Neural cell (in vitro differentiated cells): ENCODE results near the gene KHDRBS2. TPM values are rescaled to one million over a fixed set of nuclear protein-coding genes. Genes with fewer than 3 reads are reported as not detected.
A peak's percentile ranks its signal among the peaks of the same experiment; 100 is the strongest.

Experiments used
- H2AFZ ChIP-seq: fragments of 200-600, 300-800 bp; sonication (generic), shearing (Covaris generic); 2 replicates; pipeline ENCODE4 v1.6.0; 2014; ENCODE audit warnings: low read depth, mild to moderate bottlenecking, antibody characterized with exemption, low read length, moderate library complexity
- H3F3A ChIP-seq: fragments of 200-600 bp; shearing (Covaris generic); 2 replicates; pipeline ENCODE4 v1.6.1; 2016; ENCODE audit warnings: mild to moderate bottlenecking, moderate library complexity, mixed read lengths, antibody characterized with exemption, low read length; ENCODE audit not compliant: insufficient read depth, poor library complexity, severe bottlenecking
- H3K27ac ChIP-seq: fragments of 200-600, 300-800 bp; sonication (generic), shearing (Covaris generic); 2 replicates; pipeline ENCODE4 v1.5.1; 2014; ENCODE audit warnings: mild to moderate bottlenecking, low read length, moderate library complexity
- H3K27me3 ChIP-seq: fragments of 300-800, 200-600 bp; sonication (generic), shearing (Covaris generic); 2 replicates; pipeline ENCODE4 v1.6.0; 2014; ENCODE audit warnings: mild to moderate bottlenecking, low read depth, low read length, moderate library complexity; ENCODE audit not compliant: insufficient read depth
- H3K36me3 ChIP-seq: fragments of 300-800, 200-600 bp; sonication (generic), shearing (Covaris generic); 2 replicates; pipeline ENCODE4 v1.5.1; 2014; ENCODE audit warnings: mild to moderate bottlenecking, antibody characterized with exemption, low read length, moderate library complexity; ENCODE audit not compliant: insufficient read depth
- H3K4me2 ChIP-seq: fragments of 300-800, 200-600 bp; sonication (generic), shearing (Covaris generic); 2 replicates; pipeline ENCODE4 v1.6.0; 2014; ENCODE audit warnings: mild to moderate bottlenecking, low read length
- H3K4me3 ChIP-seq: fragments of 300-800, 200-600 bp; sonication (generic), shearing (Covaris generic); 2 replicates; pipeline ENCODE4 v1.5.1; 2014; ENCODE audit warnings: mild to moderate bottlenecking, low read length, moderate library complexity
- H3K79me2 ChIP-seq: fragments of 200-600 bp; shearing (Covaris generic); replicated peaks from 2 replicates; pipeline ENCODE4 v1.6.0; 2014; ENCODE audit warnings: mild to moderate bottlenecking, low read length, moderate library complexity; ENCODE audit not compliant: insufficient read depth
- H3K9ac ChIP-seq: fragments of 300-800, 200-600 bp; sonication (generic), shearing (Covaris generic); 2 replicates; pipeline ENCODE4 v1.6.1; 2016; ENCODE audit warnings: mild to moderate bottlenecking, low read length, mixed read lengths
- H3K9me2 ChIP-seq: fragments of 200-600 bp; shearing (Covaris generic); 2 replicates; pipeline ENCODE4 v1.6.1; 2016; ENCODE audit warnings: mild to moderate bottlenecking, low read length, mixed read lengths; ENCODE audit not compliant: insufficient read depth
- H3K9me3 ChIP-seq: fragments of 200-600, 300-800 bp; sonication (generic), shearing (Covaris generic); 2 replicates; pipeline ENCODE4 v1.6.1; 2016; ENCODE audit warnings: mild to moderate bottlenecking, mixed run types, low read length, moderate library complexity, mixed read lengths
- H4K20me1 ChIP-seq: fragments of 200-600 bp; shearing (Covaris generic); 2 replicates; pipeline ENCODE4 v1.6.1; 2016; ENCODE audit warnings: mild to moderate bottlenecking, mixed run types; ENCODE audit not compliant: insufficient read depth
- EP300 ChIP-seq: fragments of 450-650 bp; conservative IDR thresholded peaks from 2 replicates; pipeline ENCODE4 v1.6.1; 2014; ENCODE audit warnings: antibody characterized with exemption, mild to moderate bottlenecking, moderate library complexity; ENCODE audit not compliant: poor library complexity, severe bottlenecking
- EZH2 ChIP-seq: fragments of 200-600, 300-800 bp; shearing (Covaris generic), sonication (generic); IDR thresholded peaks from 2 replicates; pipeline ENCODE4 v1.6.1; 2014; ENCODE audit warnings: antibody characterized with exemption, low read length, borderline replicate concordance, mild to moderate bottlenecking; ENCODE audit not compliant: insufficient read depth, poor library complexity, severe bottlenecking
- POLR2AphosphoS5 ChIP-seq: IDR thresholded peaks from 2 replicates; pipeline ENCODE4 v1.6.1; 2012
- RAD21 ChIP-seq: fragments of 450-650 bp; conservative IDR thresholded peaks from 2 replicates; pipeline ENCODE4 v1.6.1; 2014; ENCODE audit warnings: antibody characterized with exemption, mild to moderate bottlenecking, moderate library complexity
- REST ChIP-seq: IDR thresholded peaks from 2 replicates; pipeline ENCODE4 v1.6.1; 2012; ENCODE audit warnings: borderline replicate concordance
- SMC3 ChIP-seq: fragments of 450-650 bp; conservative IDR thresholded peaks from 2 replicates; pipeline ENCODE4 v1.6.1; 2014; ENCODE audit warnings: antibody characterized with exemption, mild to moderate bottlenecking, moderate library complexity; ENCODE audit not compliant: poor library complexity
- TAF1 ChIP-seq: IDR thresholded peaks from 2 replicates; pipeline ENCODE4 v1.6.1; 2012; ENCODE audit warnings: low read depth
- polyA plus RNA-seq: library from polyadenylated mRNA; depleted of rRNA; stranded (reverse); fragments of >200 nt; gene quantifications from 2 replicates; pipeline ENCODE4 v1.2.3, GENCODE V29; 2014
- TF ChIP-seq, protein P1 (sequence below): fragments of 450-650 bp; IDR thresholded peaks from 2 replicates; pipeline ENCODE4 v1.5.1; 2014; ENCODE audit warnings: antibody characterized with exemption, mild to moderate bottlenecking, moderate library complexity; ENCODE audit not compliant: poor library complexity, severe bottlenecking

KHDRBS2 gene
- polyA plus RNA-seq, 1 donor from 2014 or later = 28.5 TPM

GRCh38 chr6:62059901-62060300, 226.1 kb downstream of the KHDRBS2 start:
- Histone ChIP-seq H3K36me3 (no peaks in the 10 kb centered on the region), H3K9me2 (no peaks in the 10 kb centered on the region), H4K20me1 (no peaks in the 10 kb centered on the region), H3K9ac (no peak overlapping the region), H3K27me3 (no peaks in the 10 kb centered on the region), H2AFZ (no peak overlapping the region), H3K27ac (no peak overlapping the region), H3K4me2 (no peak overlapping the region), H3K4me3 (no peak overlapping the region), H3F3A (no peaks in the 10 kb centered on the region), H3K79me2 (no peaks in the 10 kb centered on the region), H3K9me3 (no peaks in the 10 kb centered on the region)
- no peak for TF ChIP-seq REST
- no peak for TF ChIP-seq RAD21

DNA sequence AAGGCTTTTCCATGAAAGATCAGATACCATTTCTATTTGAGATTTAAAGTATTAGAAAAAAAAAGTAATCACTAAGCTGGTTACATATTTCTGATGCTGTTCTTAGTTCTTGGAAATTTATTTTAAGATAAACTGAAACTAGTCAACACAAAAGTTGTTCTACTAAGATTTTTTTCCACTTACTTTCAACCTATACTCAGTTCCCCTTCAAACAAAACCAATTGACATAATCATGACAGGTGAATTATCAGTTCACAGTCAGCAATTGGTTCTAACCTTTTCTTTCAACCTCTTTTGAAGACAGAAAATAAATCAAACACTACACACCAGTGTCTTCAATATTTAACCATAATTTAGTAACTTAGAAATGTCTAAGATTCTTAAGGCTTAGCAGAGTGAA, 228.7 kb downstream of the KHDRBS2 start:
- Histone ChIP-seq H3K9me3 (peaks cover 3% of the 10 kb centered on the region), H3K4me3 (no peak overlapping the region), H3K27ac (no peak overlapping the region), H4K20me1 (no peaks in the 10 kb centered on the region), H3K9me2 (no peaks in the 10 kb centered on the region), H3K36me3 (no peaks in the 10 kb centered on the region), H2AFZ (no peak overlapping the region), H3F3A (no peaks in the 10 kb centered on the region), H3K79me2 (no peaks in the 10 kb centered on the region), H3K4me2 (no peak overlapping the region), H3K9ac (no peak overlapping the region), H3K27me3 (no peaks in the 10 kb centered on the region)
- TF ChIP-seq POLR2AphosphoS5 (no peak), EP300 (peak; percentile 40)

DNA sequence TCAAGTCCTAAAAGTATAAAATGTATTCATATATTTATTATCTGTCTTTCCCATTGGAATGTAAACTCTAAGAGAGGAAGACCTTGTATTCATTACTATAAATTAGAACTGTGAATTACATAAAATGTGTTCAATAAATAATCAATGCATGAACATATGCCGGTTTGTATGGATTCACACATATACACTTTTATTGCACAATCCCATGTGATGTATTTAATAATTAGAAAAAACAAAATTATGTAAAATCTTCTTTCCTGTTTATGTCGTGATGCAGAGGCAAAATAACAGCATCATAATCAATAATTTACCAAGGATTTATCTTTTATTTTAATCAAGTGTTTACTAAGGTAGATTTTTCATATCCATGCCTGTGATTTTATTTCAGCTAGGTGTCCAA, 240.5 kb downstream of the KHDRBS2 start:
- no peak overlapping the region for H2AFZ ChIP-seq
- H3K36me3 ChIP-seq = no peaks in the 10 kb centered on the region
- TF ChIP-seq REST (no peak), EZH2 (no peak), TAF1 (no peak), EP300 (no peak), SMC3 (no peak), POLR2AphosphoS5 (no peak)
- TF ChIP-seq, protein P1, sequence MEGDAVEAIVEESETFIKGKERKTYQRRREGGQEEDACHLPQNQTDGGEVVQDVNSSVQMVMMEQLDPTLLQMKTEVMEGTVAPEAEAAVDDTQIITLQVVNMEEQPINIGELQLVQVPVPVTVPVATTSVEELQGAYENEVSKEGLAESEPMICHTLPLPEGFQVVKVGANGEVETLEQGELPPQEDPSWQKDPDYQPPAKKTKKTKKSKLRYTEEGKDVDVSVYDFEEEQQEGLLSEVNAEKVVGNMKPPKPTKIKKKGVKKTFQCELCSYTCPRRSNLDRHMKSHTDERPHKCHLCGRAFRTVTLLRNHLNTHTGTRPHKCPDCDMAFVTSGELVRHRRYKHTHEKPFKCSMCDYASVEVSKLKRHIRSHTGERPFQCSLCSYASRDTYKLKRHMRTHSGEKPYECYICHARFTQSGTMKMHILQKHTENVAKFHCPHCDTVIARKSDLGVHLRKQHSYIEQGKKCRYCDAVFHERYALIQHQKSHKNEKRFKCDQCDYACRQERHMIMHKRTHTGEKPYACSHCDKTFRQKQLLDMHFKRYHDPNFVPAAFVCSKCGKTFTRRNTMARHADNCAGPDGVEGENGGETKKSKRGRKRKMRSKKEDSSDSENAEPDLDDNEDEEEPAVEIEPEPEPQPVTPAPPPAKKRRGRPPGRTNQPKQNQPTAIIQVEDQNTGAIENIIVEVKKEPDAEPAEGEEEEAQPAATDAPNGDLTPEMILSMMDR = no peak
- no peaks in the 10 kb centered on the region for H3F3A ChIP-seq
- no peaks in the 10 kb centered on the region for H3K27me3 ChIP-seq
- H3K9me2 ChIP-seq = no peaks in the 10 kb centered on the region
- no peaks in the 10 kb centered on the region for H3K79me2 ChIP-seq
- H3K4me3 ChIP-seq = no peak overlapping the region
- no peaks in the 10 kb centered on the region for H3K9me3 ChIP-seq
- H4K20me1 ChIP-seq = no peaks in the 10 kb centered on the region
- no peak overlapping the region for H3K9ac ChIP-seq
- no peak overlapping the region for H3K4me2 ChIP-seq
- H3K27ac ChIP-seq = no peak overlapping the region
